Aorta (tissue), 5 donors: Measurements from ENCODE around the gene TMEM145. TPM values are rescaled to one million over a fixed set of nuclear protein-coding genes. Genes with fewer than 3 reads are reported as not detected.

Source experiments
- ATAC-seq: fragments of 200-7000 bp; cut with Tn5 transposase; one replicate; pipeline ENCODE4 v1.9.1; 2022; ENCODE audit warnings: moderate library complexity; ENCODE audit not compliant: low FRiP score
- DNase-seq, 2 donors: peaks; one replicate each; pipeline ENCODE4 v3.0.0-alpha.2; 2020
- H3K27ac ChIP-seq, 2 donors: one replicate each; pipeline ENCODE4 v1.5.1; 2013; ENCODE audit warnings: low read length in 2 of 2, mild to moderate bottlenecking in 2 of 2, moderate library complexity in 2 of 2, control low read depth in 1 of 2, inconsistent platforms in 1 of 2, low read depth in 1 of 2
- H3K27me3 ChIP-seq, 2 donors: one replicate each; pipeline ENCODE4 v1.6.1; 2013; ENCODE audit warnings: control low read depth in 1 of 2, low read length in 1 of 2, mild to moderate bottlenecking in 1 of 2, moderate library complexity in 1 of 2; ENCODE audit not compliant: insufficient read depth in 2 of 2, control insufficient read depth in 1 of 2
- H3K36me3 ChIP-seq, 2 donors: one replicate each; pipeline ENCODE4 v1.6.1; 2013; ENCODE audit warnings: control low read depth in 1 of 2, low read length in 1 of 2, mild to moderate bottlenecking in 1 of 2; ENCODE audit not compliant: insufficient read depth in 2 of 2, control insufficient read depth in 1 of 2
- H3K4me1 ChIP-seq, 2 donors: one replicate each; pipeline ENCODE4 v1.6.1; 2013; ENCODE audit warnings: low read length in 2 of 2, control low read depth in 1 of 2, mild to moderate bottlenecking in 1 of 2, moderate library complexity in 1 of 2; ENCODE audit not compliant: insufficient read depth in 2 of 2, control insufficient read depth in 1 of 2
- H3K4me3 ChIP-seq, 2 donors: one replicate each; pipeline ENCODE4 v1.5.1; 2013; ENCODE audit warnings: low read length in 2 of 2, control low read depth in 1 of 2, mild to moderate bottlenecking in 1 of 2
- H3K9me3 ChIP-seq: one replicate; pipeline ENCODE4 v1.6.1; 2013; ENCODE audit warnings: mild to moderate bottlenecking, low read length; ENCODE audit not compliant: control insufficient read depth
- WGBS, 2 donors: extraction: QIAGEN DNeasy Blood & Tissue Kit; methylation state at CpG; one replicate each; pipeline ENCODE4 v1.1.7; 2013; 5-methylcytosine and 5-hydroxymethylcytosine counted together
- intact Hi-C, 2 donors: fragments of 100-400 bp; cut with DNase I; formaldehyde crosslinking; loops; one replicate each; pipeline versions ENCODE4 v1.14.2 to v1.15.0; 2022
- polyA plus RNA-seq, 2 donors: library from polyadenylated mRNA; stranded (reverse); fragments of 200-250 nt; gene quantifications; one replicate each; pipeline ENCODE4 v1.2.3, GENCODE V29; 2013
- total RNA-seq, 2 donors: library from RNA; stranded (reverse); fragmentation: NEBNext Ultra II Directional; extraction: Animal tissue kit (Norgen Biotek cat#: 25700); gene quantifications; one replicate each; pipeline ENCODE4 v1.2.1, GENCODE V29; 2021
- donor health status: healthy with polysubstance abuse.
- donor health status: Bipolar disorder and iron deficiency.
- donor health status: DM: no; HTN: no; CAD: no.
- donor health status: DM: no; HTN: no; CAD: no.
- donor health status: DM: yes; HTN: yes; CAD: no.

The TMEM145 gene
- total and polyA plus RNA-seq, 4 donors: not detected

DNA sequence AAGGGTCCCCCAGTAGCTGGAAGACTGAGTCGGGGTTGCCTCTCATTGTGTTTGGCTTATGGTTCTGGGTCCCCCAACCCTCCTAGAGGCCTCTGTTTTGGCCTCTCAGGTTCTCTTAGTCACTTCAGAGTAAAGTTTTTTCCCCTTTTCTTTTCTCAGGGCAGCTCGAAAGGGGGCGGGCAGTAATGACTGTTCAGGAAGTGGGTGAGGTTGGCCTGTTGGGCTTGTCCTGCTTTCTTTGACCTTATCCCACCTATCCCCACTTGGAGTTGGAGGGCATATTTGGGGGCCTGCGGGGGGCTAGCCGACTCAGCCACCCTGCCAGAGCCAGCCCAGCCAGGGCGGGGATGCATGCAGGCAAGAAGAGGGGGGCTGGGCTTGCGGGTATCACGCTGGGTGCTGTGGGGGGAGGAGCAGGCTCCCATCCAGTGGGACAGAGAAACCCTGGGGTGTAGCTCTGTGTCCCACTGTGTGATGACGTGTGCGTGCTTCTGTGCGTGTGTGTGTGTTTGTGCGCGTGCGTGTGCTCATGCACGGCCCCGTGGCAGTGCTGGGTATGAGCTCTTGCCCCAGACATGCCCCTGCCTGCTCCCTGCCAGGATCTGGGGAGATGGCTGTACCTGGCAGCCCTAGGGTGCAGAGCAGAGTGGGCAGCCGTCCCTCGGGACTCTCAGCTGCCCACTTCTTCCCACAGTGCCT is 42.6 kb upstream of the TMEM145 start:
- Histone ChIP-seq H3K4me1 (peaks cover 0 to 1% of the 10 kb centered on the region in 2 donors), H3K27ac (peak overlapping the region; percentile 73 to 92)

GRCh38 chr19:42271045-42271419 is 42.1 kb upstream of the TMEM145 start:
- H3K9me3 ChIP-seq: no peaks in the 10 kb centered on the region
- H3K4me1 ChIP-seq: peaks cover 0 to 1% of the 10 kb centered on the region in 2 donors
- H3K36me3 ChIP-seq: peaks cover 0 to 7% of the 10 kb centered on the region in 2 donors
- H3K27me3 ChIP-seq: no peaks in the 10 kb centered on the region
- intact Hi-C loops: no loop called here
- DNase-seq: no peak
- 13 to 16% methylated on average over 3 of the region's 3 CpGs for WGBS, 2 donors
- H3K27ac ChIP-seq: peak overlapping the region in 1 of 2 donors; percentile 92
- H3K4me3 ChIP-seq: no peak overlapping the region
- ATAC-seq: no peak

More for the DNA sequence above, 42.6 kb upstream of the TMEM145 start:
- WGBS, 2 donors: 0% methylated on average over 18 of the region's 18 CpGs
- peak; percentile 85 to 86 for DNase-seq
- no peaks in the 10 kb centered on the region for H3K9me3 ChIP-seq
- intact Hi-C loops: no loop called here
- no peaks in the 10 kb centered on the region for H3K27me3 ChIP-seq
- H3K36me3 ChIP-seq: peaks cover 0 to 7% of the 10 kb centered on the region in 2 donors
- no peak for ATAC-seq
- peak overlapping the region; percentile 1 to 50 for H3K4me3 ChIP-seq

DNA sequence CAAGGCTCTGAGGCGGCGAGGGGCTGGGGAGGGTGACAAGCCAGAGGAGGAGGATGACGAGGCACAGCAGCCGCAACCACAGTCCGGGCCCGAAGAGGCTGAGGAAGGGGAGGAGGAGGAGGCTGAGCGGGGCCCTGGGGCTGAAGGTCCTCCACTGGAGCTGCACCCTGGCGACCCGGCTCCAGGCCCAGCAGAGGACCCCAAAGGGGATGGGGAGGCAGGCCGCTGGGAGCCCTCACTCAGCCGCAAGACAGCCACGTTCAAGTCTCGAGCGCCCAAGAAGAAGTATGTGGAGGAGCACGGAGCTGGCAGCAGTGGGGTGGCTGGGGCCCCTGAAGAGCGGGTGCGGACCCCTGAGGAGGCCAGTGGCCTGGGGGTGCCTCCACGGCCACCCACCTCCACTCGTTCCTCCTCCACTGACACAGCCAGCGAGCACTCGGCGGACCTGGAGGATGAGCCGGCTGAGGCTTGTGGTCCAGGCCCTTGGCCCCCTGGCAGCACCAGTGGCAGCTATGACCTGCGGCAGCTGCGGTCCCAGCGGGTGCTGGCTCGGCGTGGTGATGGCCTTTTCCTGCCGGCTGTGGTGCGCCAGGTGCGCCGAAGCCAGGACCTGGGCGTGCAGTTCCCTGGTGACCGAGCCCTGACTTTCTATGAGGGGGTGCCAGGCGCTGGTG is 41.1 kb upstream of the TMEM145 start:
- intact Hi-C loops: no loop called here
- DNase-seq (peak in 1 of 2 donors; percentile 46), ATAC-seq (no peak)
- H3K27ac ChIP-seq: no peak overlapping the region
- H3K27me3 ChIP-seq: no peaks in the 10 kb centered on the region
- peaks cover 0 to 1% of the 10 kb centered on the region in 2 donors for H3K4me1 ChIP-seq
- H3K4me3 ChIP-seq: no peak overlapping the region
- H3K36me3 ChIP-seq: peaks cover 0 to 7% of the 10 kb centered on the region in 2 donors
- no peaks in the 10 kb centered on the region for H3K9me3 ChIP-seq
- WGBS, 2 donors: 87 to 88% methylated on average over 35 of the region's 35 CpGs

- ATAC-seq: no peak
- Histone ChIP-seq H3K36me3 (peaks cover 0 to 7% of the 10 kb centered on the region in 2 donors), H3K4me1 (peaks cover 0 to 1% of the 10 kb centered on the region in 2 donors), H3K9me3 (no peaks in the 10 kb centered on the region), H3K27me3 (no peaks in the 10 kb centered on the region), H3K4me3 (no peak overlapping the region), H3K27ac (no peak overlapping the region)
- DNase-seq: peak in 1 of 2 donors; percentile 51
- intact Hi-C loops: no loop called here
- WGBS, 2 donors: 70 to 73% methylated on average over 9 of the region's 9 CpGs
These were observed 40.6 kb upstream of the TMEM145 start for GRCh38 chr19:42272535-42272897.

GRCh38 chr19:42272989-42273406 is 40.1 kb upstream of the TMEM145 start:
- H3K9me3 ChIP-seq: no peaks in the 10 kb centered on the region
- peaks cover 0 to 1% of the 10 kb centered on the region in 2 donors for H3K4me1 ChIP-seq
- peaks cover 0 to 7% of the 10 kb centered on the region in 2 donors for H3K36me3 ChIP-seq
- 91 to 92% methylated on average over 23 of the region's 23 CpGs for WGBS, 2 donors
- no peak overlapping the region for H3K27ac ChIP-seq
- intact Hi-C loops: no loop called here
- no peak overlapping the region for H3K4me3 ChIP-seq
- no peak for ATAC-seq
- no peak for DNase-seq
- H3K27me3 ChIP-seq: no peaks in the 10 kb centered on the region

DNA sequence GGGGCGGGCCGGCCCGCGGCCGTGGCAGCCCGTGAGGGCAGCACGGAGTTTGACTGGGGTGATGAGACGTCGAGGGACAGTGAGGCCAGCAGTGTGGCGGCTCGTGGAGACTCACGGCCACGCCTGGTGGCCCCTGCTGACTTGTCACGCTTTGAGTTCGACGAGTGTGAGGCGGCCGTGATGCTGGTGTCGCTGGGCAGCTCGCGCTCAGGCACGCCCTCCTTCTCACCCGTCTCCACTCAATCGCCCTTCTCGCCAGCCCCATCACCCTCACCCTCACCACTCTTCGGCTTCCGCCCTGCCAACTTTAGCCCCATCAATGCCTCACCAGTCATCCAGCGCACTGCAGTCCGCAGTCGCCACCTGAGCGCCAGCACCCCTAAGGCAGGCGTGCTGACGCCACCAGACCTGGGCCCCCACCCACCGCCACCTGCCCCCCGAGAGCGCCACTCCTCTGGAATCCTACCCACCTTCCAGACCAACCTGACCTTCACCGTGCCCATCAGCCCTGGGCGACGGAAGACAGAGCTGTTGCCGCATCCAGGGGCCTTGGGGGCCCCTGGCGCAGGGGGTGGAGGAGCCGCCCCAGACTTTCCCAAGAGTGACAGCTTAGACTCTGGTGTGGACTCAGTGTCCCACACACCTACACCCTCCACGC is 39.6 kb upstream of the TMEM145 start:
- intact Hi-C loops: no loop called here
- ATAC-seq (no peak), DNase-seq (peak; percentile 47 to 68)
- Histone ChIP-seq H3K4me3 (no peak overlapping the region), H3K27me3 (no peaks in the 10 kb centered on the region), H3K36me3 (peaks cover 0 to 7% of the 10 kb centered on the region in 2 donors), H3K9me3 (no peaks in the 10 kb centered on the region), H3K4me1 (peaks cover 0 to 1% of the 10 kb centered on the region in 2 donors), H3K27ac (no peak overlapping the region)
- WGBS, 2 donors: 91% methylated on average over 43 of the region's 43 CpGs

DNA sequence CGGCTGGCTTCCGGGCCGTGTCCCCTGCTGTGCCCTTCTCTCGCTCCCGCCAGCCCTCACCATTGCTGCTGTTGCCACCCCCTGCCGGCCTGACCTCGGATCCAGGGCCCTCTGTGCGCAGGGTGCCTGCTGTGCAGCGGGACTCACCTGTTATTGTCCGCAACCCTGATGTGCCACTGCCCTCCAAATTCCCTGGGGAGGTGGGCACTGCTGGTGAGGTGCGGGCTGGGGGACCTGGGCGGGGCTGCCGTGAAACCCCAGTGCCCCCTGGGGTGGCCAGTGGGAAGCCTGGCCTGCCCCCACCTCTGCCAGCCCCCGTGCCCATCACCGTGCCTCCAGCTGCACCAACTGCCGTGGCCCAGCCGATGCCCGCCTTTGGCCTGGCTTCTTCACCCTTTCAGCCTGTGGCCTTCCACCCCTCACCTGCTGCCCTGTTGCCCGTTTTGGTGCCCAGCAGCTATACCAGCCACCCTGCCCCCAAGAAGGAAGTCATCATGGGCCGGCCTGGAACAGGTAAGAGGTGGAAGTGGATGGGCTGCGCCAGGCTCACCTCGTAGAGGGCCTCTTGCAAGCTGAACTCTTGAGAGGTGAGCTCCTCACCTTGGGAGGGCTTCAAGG is 38.9 kb upstream of the TMEM145 start:
- intact Hi-C loops: no loop called here
- H3K4me3 ChIP-seq: no peak overlapping the region
- peaks cover 0 to 7% of the 10 kb centered on the region in 2 donors for H3K36me3 ChIP-seq
- DNase-seq (peak in 1 of 2 donors; percentile 46), ATAC-seq (no peak)
- peaks cover 0 to 1% of the 10 kb centered on the region in 2 donors for H3K4me1 ChIP-seq
- 87 to 88% methylated on average over 22 of the region's 22 CpGs for WGBS, 2 donors
- H3K27ac ChIP-seq: no peak overlapping the region
- H3K9me3 ChIP-seq: no peaks in the 10 kb centered on the region
- H3K27me3 ChIP-seq: no peaks in the 10 kb centered on the region

GRCh38 chr19:42275103-42275502 is 38.0 kb upstream of the TMEM145 start:
- intact Hi-C loops: no loop called here
- no peak for ATAC-seq
- Histone ChIP-seq H3K36me3 (peaks cover 0 to 7% of the 10 kb centered on the region in 2 donors), H3K9me3 (no peaks in the 10 kb centered on the region), H3K4me1 (peaks cover 0 to 1% of the 10 kb centered on the region in 2 donors), H3K4me3 (no peak overlapping the region), H3K27me3 (no peaks in the 10 kb centered on the region), H3K27ac (no peak overlapping the region)
- 46% methylated on average over 7 of the region's 7 CpGs for WGBS, 2 donors
- DNase-seq: peak in 1 of 2 donors; percentile 38
